Measurements from ENCODE around the gene VAC14. TPM values are rescaled to one million over a fixed set of nuclear protein-coding genes. Genes with fewer than 3 reads are reported as not detected.

The VAC14 gene
- total RNA-seq, 1 donor from 2014 or later = 21.0 TPM

- TF ChIP-seq, protein P1, sequence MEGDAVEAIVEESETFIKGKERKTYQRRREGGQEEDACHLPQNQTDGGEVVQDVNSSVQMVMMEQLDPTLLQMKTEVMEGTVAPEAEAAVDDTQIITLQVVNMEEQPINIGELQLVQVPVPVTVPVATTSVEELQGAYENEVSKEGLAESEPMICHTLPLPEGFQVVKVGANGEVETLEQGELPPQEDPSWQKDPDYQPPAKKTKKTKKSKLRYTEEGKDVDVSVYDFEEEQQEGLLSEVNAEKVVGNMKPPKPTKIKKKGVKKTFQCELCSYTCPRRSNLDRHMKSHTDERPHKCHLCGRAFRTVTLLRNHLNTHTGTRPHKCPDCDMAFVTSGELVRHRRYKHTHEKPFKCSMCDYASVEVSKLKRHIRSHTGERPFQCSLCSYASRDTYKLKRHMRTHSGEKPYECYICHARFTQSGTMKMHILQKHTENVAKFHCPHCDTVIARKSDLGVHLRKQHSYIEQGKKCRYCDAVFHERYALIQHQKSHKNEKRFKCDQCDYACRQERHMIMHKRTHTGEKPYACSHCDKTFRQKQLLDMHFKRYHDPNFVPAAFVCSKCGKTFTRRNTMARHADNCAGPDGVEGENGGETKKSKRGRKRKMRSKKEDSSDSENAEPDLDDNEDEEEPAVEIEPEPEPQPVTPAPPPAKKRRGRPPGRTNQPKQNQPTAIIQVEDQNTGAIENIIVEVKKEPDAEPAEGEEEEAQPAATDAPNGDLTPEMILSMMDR (IDR thresholded peaks at IDR 0.05; ENCODE audit: borderline replicate concordance) = no peak
- H3K27me3 ChIP-seq (ENCODE audit: low read depth) = no peaks in the 10 kb centered on the region
- peak overlapping the region; percentile 35 for H3K4me3 ChIP-seq
- peak; percentile 64 for DNase-seq
- H3K27ac ChIP-seq (replicated peaks) = peak overlapping the region; percentile 93
- no peaks in the 10 kb centered on the region for H3K36me3 ChIP-seq
- H3K9me3 ChIP-seq (replicated peaks) = no peaks in the 10 kb centered on the region
- intact Hi-C loops (cut with micrococcal nuclease) = no loop called here
- peaks cover 100% of the 10 kb centered on the region for H3K4me1 ChIP-seq
Observed at GRCh38 chr16:70692873-70693671, 107.9 kb downstream of the VAC14 start.

- peaks cover 100% of the 10 kb centered on the region for H3K4me1 ChIP-seq
- no peaks in the 10 kb centered on the region for H3K36me3 ChIP-seq
- TF ChIP-seq, protein P1 (IDR thresholded peaks at IDR 0.05; ENCODE audit: borderline replicate concordance) = no peak
- H3K27ac ChIP-seq (replicated peaks) = peak overlapping the region; percentile 93
- H3K4me3 ChIP-seq = no peak overlapping the region
- no peak for DNase-seq
- intact Hi-C loops (cut with micrococcal nuclease) = no loop called here
- no peaks in the 10 kb centered on the region for H3K9me3 ChIP-seq (replicated peaks)
- no peaks in the 10 kb centered on the region for H3K27me3 ChIP-seq (ENCODE audit: low read depth)
Observed at GRCh38 chr16:70692130-70692872, 108.7 kb downstream of the VAC14 start.

DNA sequence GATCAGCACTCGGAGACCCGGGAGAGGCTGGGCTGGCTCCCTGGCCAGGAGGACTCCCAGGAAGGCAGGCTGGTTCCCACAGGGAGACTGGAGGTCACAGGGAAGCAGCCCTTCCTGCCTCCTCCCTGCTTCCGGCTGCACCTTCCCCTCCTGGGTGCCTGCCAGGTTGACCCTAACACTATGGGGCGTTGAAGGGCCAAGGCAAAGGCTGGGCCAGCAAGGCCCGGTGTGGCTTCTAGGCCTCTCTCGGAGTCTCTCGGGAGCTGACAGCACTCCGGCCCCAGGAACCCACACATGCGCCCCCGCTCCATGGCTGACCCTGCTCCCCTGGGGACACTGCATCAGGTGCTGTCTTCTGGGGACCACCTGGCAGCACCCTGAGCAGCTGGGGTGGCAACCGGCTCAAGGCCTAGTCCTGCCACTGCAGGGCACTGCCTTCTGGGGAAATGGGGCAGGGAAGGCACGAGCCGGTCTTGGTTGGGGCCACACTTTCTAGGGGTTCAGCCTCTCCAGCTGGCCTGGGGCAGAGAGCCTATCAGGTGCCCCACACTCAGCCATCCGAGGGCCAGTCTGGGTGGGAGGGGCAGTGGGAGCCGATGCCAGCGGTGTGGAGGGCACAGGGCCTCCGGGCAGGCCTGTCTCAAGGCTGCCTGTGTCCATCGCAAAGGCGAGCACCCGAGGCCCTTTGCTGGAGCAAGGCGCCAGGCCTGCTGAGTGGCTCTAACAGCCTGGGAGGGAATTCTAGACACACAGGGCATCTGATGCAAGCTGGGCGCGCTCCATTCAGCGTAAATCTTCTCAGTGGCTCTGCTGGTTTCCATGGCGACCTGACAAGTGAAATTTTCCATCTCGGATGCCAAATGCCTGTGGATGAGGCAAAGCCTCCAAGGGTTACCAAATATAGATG is 109.5 kb downstream of the VAC14 start:
- Histone ChIP-seq H3K27me3 (ENCODE audit: low read depth) (no peaks in the 10 kb centered on the region), H3K4me3 (no peak overlapping the region), H3K4me1 (peaks cover 100% of the 10 kb centered on the region), H3K36me3 (no peaks in the 10 kb centered on the region), H3K27ac (replicated peaks) (peak overlapping the region; percentile 93), H3K9me3 (replicated peaks) (no peaks in the 10 kb centered on the region)
- TF ChIP-seq, protein P1 (IDR thresholded peaks at IDR 0.05; ENCODE audit: borderline replicate concordance) = no peak
- DNase-seq = peak; percentile 68
- intact Hi-C loops (cut with micrococcal nuclease) = no loop called here

- Histone ChIP-seq H3K27ac (replicated peaks) (peak overlapping the region; percentile 93), H3K4me3 (no peak overlapping the region)
- intact Hi-C loops (cut with micrococcal nuclease) = loop anchor here (10.0 kb wide), 1 partner anchor 55 kb away; no protein-coding TSS in a partner anchor
Observed at GRCh38 chr16:70689970-70690891, 110.7 kb downstream of the VAC14 start.

More at GRCh38 chr16:70689970-70690891, 110.7 kb downstream of the VAC14 start:
- DNase-seq = no peak
- no peaks in the 10 kb centered on the region for H3K9me3 ChIP-seq (replicated peaks)
- H3K36me3 ChIP-seq = no peaks in the 10 kb centered on the region
- peaks cover 96% of the 10 kb centered on the region for H3K4me1 ChIP-seq
- H3K27me3 ChIP-seq (ENCODE audit: low read depth) = no peaks in the 10 kb centered on the region
- TF ChIP-seq, protein P1 (IDR thresholded peaks at IDR 0.05; ENCODE audit: borderline replicate concordance) = no peak
